ENCODE results near the gene CRIM1. TPM values are rescaled to one million over a fixed set of nuclear protein-coding genes. Genes with fewer than 3 reads are reported as not detected.

The CRIM1 gene
- total RNA-seq, 4 donors from 2014 or later, result 16.4 to 107 (median 29.9) TPM

DNA sequence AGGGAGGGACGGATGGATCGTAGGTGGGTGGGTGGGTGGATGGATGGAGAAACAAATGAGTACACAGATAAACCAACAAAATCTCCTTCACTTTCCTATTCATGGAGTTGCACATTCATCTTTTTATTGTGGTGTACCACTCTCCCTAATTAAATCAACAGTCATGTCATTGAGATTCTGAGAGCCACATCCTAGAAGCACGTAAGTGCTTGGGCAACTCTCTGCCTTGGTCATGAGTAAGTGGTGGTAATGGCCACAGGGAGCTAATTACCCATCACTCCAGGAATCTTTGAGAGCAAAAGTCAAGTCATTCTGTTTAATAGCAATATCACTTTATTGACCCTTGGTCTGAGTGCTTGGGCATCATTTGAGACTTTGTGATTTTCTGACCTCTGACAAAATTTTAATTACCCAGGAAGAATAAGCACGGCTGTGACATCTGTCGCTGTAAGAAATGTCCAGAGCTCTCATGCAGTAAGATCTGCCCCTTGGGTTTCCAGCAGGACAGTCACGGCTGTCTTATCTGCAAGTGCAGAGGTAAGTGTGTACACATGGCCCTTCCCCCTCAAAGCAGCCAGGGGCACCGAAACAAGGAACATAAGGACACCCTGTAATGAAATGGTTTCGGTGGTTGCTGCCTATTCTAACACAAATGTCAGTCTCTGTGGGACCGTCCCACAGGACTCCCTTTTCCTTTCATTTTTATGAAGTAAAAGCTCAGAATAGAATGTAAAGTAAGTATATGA, 156.5 kb downstream of the CRIM1 start:
- no peak for DNase-seq
- intact Hi-C loops (cut with DNase I), result no loop called here
- Histone ChIP-seq H3K27me3 (no peaks in the 10 kb centered on the region), H3K36me3 (peaks cover 2 to 76% (median 9%) of the 10 kb centered on the region in 3 donors), H3K27ac (no peak overlapping the region), H3K4me1 (no peaks in the 10 kb centered on the region), H3K9me3 (no peaks in the 10 kb centered on the region), H3K4me3 (no peak overlapping the region)
- no peak for TF ChIP-seq POLR2A (IDR thresholded peaks at IDR 0.05)
- TF ChIP-seq, protein P1, sequence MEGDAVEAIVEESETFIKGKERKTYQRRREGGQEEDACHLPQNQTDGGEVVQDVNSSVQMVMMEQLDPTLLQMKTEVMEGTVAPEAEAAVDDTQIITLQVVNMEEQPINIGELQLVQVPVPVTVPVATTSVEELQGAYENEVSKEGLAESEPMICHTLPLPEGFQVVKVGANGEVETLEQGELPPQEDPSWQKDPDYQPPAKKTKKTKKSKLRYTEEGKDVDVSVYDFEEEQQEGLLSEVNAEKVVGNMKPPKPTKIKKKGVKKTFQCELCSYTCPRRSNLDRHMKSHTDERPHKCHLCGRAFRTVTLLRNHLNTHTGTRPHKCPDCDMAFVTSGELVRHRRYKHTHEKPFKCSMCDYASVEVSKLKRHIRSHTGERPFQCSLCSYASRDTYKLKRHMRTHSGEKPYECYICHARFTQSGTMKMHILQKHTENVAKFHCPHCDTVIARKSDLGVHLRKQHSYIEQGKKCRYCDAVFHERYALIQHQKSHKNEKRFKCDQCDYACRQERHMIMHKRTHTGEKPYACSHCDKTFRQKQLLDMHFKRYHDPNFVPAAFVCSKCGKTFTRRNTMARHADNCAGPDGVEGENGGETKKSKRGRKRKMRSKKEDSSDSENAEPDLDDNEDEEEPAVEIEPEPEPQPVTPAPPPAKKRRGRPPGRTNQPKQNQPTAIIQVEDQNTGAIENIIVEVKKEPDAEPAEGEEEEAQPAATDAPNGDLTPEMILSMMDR (IDR thresholded peaks at IDR 0.05), result no peak
- 86% methylated on average over 9 of the region's 9 CpGs for WGBS, 2 donors

DNA sequence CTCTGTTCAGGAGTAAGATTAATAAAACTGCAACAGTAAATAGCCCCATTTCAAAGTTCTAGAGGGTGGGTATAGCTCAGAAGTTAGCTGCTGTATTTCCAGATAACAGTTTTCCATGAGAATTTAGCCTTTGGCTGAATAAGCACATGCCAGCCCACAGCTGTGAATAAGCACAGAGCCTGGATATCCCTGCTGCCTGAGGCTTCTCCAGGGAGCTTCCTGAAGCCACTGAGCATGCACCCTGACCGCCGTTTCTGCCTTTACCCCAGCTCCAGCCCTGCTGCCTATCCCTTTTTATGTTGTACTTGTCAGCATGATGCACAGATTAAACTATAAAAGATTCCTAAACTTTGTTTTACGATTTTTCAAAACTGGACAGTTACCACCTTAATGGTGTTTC, 157.1 kb downstream of the CRIM1 start:
- TF ChIP-seq, protein P1 (IDR thresholded peaks at IDR 0.05), result no peak
- TF ChIP-seq POLR2A (IDR thresholded peaks at IDR 0.05), result no peak
- 77 to 82% methylated on average over 3 of the region's 3 CpGs for WGBS, 2 donors
- no peak overlapping the region for H3K4me3 ChIP-seq
- no peak overlapping the region for H3K27ac ChIP-seq
- no peaks in the 10 kb centered on the region for H3K27me3 ChIP-seq
- no peaks in the 10 kb centered on the region for H3K4me1 ChIP-seq
- intact Hi-C loops (cut with DNase I), result no loop called here
- H3K36me3 ChIP-seq, result peaks cover 7 to 83% (median 15%) of the 10 kb centered on the region in 3 donors
- no peaks in the 10 kb centered on the region for H3K9me3 ChIP-seq
- no peak for DNase-seq

DNA sequence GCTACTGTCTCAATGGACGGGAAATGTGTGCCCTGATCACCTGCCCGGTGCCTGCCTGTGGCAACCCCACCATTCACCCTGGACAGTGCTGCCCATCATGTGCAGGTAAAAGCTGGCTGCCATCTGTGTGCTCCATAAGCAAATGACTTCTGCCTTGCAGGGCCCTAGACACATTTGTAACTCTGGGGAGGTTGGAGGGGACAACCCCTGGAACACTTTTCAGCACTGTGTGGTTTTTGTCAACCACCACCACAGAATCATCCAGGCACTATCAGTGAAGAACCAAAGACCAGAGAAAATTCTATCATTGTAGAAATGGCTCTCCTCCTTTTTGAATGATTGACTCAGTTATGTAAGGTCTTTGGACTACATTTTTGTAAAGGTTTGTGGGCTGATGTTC, 158.1 kb downstream of the CRIM1 start:
- intact Hi-C loops (cut with DNase I), result no loop called here
- no peak overlapping the region for H3K27ac ChIP-seq
- no peaks in the 10 kb centered on the region for H3K27me3 ChIP-seq
- H3K4me3 ChIP-seq, result no peak overlapping the region
- no peaks in the 10 kb centered on the region for H3K9me3 ChIP-seq
- WGBS, 2 donors, result 81 to 93% methylated on average over 2 of the region's 2 CpGs
- TF ChIP-seq, protein P1 (IDR thresholded peaks at IDR 0.05), result no peak
- no peak for TF ChIP-seq POLR2A (IDR thresholded peaks at IDR 0.05)
- no peak for DNase-seq
- H3K36me3 ChIP-seq, result peaks cover 7 to 92% (median 15%) of the 10 kb centered on the region in 3 donors
- no peaks in the 10 kb centered on the region for H3K4me1 ChIP-seq

DNA sequence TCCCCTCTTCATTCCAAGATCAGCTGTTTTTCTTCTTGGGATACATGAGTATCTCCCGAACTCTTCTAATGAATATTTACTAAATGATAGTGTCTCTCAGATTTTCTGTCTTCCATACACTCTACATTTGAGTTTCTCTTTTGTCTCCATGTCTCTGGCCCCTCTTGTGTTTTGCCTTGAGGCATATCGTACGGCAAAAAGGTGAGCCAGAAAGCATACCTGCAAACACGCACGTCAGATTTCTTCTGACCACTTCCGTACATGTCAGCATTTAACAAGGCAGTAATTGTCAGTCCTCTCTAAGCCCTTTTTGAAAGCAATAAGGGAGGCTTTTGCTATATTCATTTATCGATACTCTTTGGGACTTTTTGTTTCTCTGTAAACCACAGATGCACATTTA, 160.0 kb downstream of the CRIM1 start:
- Histone ChIP-seq H3K27ac (no peak overlapping the region), H3K36me3 (peaks cover 7 to 100% (median 15%) of the 10 kb centered on the region in 3 donors), H3K4me1 (no peaks in the 10 kb centered on the region), H3K27me3 (no peaks in the 10 kb centered on the region), H3K9me3 (no peaks in the 10 kb centered on the region), H3K4me3 (no peak overlapping the region)
- 77 to 89% methylated on average over 7 of the region's 7 CpGs for WGBS, 2 donors
- DNase-seq, result no peak
- intact Hi-C loops (cut with DNase I), result no loop called here
- TF ChIP-seq, protein P1 (IDR thresholded peaks at IDR 0.05), result no peak
- TF ChIP-seq POLR2A (IDR thresholded peaks at IDR 0.05), result no peak

DNA sequence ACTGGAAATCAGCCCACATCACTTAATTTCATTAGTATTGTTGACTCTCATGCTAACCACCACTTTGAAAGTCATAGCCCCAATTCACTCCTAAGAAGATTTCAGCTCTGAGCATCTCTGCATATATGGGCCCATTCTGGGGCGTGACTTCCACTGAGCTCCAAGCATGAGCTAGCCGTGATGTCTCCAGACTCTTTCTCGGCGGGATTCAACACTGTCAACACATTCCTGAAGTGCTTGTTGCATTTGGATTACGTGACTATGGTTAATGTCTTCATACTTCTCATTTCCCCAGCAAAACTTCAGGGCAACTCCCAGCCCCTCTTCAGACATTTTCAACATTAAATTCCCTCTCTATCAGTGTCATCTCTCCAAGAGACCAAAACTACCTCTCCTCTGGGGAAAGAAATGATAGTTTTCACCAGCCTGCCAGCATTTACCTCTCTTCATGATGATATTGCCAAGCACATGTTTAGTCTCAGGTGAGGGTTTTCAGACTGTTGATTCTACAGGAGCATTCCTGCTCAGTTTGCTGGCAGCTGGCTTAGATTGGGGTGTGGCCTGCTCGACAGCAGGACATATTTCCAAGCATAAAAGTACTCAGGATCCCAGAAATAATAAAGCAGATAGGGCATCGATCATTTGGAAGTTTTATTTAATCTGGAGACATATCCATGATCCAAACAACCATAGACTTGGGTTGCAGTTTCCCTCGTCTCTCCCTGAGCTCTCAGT, 160.7 kb downstream of the CRIM1 start:
- intact Hi-C loops (cut with DNase I), result no loop called here
- no peaks in the 10 kb centered on the region for H3K4me1 ChIP-seq

More for the DNA sequence above, 160.7 kb downstream of the CRIM1 start:
- H3K27me3 ChIP-seq, result no peaks in the 10 kb centered on the region
- 72 to 79% methylated on average over 7 to 8 of the region's 8 CpGs for WGBS, 2 donors
- TF ChIP-seq, protein P1 (IDR thresholded peaks at IDR 0.05), result no peak
- no peak for TF ChIP-seq POLR2A (IDR thresholded peaks at IDR 0.05)
- peaks cover 7 to 100% (median 15%) of the 10 kb centered on the region in 3 donors for H3K36me3 ChIP-seq
- no peak overlapping the region for H3K27ac ChIP-seq
- H3K9me3 ChIP-seq, result no peaks in the 10 kb centered on the region
- DNase-seq, result no peak
- H3K4me3 ChIP-seq, result no peak overlapping the region
